ENCODE measurements around the gene SLC22A12.

The SLC22A12 gene

DNA sequence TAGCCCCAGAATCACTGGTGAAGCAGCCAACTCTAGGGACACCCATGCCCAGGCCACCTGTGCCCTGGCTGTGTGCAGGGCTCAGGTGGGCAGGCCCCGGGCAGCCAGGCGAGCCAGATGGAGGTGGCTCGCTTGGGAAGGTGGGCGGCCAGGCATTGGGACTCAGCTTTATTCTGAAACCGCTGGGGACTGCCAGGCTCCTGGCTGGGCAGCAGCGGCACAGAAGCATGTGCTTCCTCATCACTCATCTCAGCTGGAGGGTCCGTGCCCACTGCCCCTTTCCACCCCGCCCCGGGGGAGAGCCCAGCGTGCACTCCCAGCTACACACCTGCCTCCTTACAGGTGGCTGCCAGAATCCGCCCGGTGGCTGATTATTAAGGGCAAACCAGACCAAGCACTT, 27.1 kb upstream of the SLC22A12 start:
- FAIRE-seq, result no peak

DNA sequence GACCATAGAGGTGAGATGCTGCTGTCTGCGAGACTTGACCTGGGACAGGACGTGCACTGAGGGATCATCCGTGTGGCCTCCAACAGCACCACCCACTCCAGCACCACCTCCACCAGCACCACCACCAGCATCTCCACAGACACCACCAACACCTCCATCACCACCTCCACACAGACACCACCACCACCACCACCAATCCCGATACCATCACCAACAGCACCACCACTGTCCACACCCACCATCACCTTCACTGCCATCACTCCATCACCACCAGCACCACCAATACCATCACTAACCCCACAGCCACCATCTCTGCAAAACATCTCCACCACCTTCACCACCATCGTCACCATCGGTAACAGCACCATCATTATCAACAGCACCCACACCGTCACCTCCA, 26.6 kb upstream of the SLC22A12 start:
- FAIRE-seq, result no peak

DNA sequence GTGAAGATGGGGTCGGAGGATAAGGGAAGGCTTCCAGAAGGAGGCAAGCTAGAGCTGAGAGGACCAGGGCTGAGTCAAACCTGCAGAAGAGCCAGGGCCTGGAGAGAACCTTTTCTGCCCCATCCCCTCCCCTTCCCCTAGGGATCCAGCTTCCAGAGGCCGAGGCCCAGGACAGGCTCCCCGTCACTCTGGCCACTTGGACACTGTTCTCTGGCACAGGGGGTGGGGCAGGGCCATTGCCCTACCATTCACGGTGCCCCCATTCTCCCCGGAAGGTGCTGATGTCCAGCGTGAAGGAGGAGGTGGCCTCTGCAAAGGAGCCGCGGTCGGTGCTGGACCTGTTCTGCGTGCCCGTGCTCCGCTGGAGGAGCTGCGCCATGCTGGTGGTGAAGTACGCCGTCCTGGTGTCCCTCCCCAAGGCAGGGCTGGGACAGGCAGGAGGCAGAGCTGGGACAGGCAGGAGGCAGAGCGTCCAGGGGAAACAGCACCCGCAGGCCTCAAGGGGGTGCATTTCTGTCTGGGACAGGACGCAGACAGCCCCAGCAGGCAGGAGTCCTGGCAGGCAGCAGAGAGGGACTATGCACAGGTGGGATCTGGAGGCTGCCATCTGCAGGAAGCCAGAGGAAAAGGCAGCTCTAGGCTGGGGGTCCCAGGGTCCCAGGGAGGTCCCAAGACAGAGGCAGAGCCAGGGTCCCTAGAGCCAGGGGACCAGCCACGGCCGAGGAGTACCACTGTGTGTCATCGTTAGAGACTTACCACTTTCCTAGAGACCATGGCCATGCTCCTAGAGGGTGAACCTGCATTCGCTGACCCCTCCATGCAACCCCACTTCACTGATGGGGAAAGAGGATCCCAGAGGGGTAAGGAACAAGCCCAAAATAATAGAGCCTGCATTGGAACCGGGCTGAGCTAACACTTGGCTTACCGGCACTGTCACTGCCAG, 25.8 kb upstream of the SLC22A12 start:
- FAIRE-seq, result no peak

DNA sequence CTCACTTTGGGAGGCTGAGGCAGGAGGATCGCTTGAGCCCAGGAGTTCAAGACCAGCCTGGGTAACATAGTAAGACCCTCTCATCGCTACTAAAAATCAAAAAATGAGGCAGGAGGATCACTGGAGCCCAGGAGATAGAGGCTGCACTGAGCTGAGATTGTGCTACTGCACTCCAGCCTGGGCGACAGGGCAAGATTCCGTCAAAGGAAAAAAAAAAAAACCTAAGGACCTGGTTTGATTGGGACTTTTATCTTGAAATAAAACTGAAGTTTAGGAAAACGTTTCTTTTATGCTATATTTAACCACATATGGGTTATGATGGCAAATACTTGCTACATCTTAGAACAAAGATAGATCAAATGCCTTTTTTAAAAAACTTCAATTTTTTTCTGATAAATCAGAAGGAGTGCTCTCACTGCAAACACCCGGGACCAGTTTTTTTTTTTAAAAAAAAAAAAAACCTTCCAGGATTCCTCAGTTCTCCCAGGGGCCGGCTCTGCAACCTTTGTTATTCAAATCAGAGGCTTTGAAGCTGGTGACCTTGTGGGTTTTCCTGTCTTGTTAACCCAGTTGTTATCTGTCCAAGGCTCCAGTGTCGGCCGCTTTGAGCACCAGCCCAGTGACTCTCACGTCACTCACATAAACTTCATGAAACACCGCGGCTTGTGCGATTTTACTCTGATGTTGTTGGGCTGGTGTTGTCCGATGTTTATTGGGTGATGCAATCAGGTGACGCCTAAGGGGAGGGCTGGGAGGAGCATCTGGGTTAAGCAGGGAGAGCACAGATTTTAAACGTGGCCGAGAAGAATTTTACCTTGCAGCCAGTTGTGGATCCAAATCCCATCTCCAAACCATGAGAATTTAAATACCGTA, 24.7 kb upstream of the SLC22A12 start:
- FAIRE-seq, result peak; percentile 90

DNA sequence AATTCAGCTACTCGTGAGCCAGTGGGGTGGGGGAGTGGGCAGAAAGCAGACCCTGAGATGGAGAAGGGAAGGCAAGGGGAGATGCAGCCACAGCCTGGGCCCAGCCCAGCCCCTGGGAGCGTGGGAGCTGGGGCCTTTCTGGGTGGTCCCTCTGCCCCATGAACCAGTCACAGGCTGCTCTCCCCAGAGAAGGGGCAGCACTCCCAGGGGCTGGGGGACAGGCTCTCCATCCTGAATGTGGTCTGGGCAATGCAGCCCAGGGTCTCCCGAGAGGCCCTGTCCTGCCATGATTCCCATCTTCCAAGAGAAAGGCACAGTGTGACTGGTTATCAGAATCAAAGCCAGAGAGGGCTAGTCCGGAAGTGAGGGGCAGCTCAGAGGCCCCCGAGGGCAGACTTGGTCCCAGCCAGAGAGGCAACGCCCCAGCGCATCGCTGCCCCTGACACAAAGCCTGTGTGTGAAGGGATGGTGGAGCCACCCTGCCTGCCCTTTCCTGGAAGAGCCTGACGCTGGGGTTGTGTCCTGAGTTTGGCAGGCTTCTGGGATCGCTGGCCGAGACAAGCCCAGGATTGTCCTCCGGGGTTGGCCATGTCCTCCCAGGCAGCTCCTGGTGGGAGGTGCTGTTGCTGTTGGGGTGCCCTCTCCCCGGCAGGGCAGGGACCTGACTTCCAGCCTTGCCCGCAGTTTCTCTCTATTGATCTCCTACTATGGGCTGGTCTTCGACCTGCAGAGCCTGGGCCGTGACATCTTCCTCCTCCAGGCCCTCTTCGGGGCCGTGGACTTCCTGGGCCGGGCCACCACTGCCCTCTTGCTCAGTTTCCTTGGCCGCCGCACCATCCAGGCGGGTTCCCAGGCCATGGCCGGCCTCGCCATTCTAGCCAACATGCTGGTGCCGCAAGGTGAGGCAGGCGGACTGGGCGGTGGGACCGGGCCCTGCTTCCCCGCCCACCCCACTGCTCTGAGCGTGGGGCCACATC, 23.8 kb upstream of the SLC22A12 start:
- FAIRE-seq, result no peak

DNA sequence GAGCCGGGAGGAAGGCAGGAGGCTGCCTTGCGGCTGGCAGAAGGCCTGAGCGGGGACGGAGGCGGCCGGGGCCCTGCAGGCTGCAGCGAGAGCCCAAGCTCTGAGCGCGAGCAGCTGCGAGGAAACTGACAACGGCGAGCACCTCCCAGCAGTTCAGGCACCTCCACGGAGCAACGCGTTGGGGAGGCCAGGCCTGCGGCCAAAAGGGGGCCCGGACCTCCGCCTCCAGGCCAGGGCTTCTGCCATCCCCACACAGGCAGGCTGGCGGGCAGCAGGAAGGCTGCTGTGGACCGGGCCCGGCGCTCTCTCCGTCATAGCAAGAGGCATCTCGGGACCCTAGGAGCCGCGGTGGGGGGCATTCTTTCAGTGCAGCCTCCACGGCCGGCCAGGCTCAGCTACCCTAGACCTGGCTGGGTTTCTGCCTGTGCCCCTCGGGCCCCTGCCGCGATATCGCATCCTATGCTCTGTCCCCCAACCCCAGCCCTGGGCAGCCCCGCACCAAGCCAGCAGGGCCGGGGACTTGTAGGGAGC, 22.9 kb upstream of the SLC22A12 start:
- FAIRE-seq, result no peak

DNA sequence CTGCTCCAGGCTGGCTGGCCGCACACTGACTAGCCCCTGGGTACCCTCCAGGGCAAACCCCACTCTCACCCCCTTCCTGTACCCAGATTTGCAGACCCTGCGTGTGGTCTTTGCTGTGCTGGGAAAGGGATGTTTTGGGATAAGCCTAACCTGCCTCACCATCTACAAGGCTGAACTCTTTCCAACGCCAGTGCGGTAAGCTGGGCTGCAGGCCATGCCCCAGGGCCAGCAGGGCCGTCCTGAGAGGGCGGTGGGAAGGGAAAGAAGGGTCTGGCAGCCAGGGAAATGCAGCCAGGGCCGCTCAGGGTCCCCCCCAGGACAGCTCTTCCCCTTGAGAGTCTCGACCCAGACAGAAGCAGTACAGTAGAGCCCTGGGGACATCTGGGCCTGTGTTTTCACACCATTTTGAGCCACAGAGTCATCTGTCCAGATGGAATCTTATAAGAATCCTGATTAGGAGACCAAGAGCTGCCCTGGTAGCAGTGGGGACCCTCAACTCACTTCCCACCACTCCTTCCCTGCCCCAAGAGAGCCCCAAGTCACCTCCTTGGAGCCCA, 22.4 kb upstream of the SLC22A12 start:
- FAIRE-seq, result no peak

DNA sequence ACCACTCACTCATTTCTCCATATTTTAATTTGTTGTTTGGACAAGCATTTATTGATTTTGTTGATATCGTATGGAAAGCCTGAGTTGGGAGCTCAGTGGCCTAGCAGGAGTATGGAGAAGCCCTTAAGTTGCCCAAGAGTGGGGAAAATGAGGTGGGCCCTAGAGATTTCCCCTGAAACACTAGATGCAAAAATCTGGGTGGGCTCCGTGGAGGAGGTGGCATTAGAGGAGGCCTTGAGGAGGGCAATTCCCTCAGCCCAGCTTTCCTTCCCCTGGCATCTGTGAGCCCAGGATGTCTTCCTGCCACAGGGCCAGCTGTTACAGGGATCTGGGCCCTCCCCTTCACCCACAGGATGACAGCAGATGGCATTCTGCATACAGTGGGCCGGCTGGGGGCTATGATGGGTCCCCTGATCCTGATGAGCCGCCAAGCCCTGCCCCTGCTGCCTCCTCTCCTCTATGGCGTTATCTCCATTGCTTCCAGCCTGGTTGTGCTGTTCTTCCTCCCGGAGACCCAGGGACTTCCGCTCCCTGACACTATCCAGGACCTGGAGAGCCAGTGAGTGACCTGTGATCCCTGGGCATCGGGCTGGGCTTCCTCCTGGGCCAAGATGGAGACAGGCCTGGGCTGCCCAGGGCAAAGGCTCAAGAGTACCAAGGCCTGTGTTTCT, 21.6 kb upstream of the SLC22A12 start:
- no peak for FAIRE-seq

DNA sequence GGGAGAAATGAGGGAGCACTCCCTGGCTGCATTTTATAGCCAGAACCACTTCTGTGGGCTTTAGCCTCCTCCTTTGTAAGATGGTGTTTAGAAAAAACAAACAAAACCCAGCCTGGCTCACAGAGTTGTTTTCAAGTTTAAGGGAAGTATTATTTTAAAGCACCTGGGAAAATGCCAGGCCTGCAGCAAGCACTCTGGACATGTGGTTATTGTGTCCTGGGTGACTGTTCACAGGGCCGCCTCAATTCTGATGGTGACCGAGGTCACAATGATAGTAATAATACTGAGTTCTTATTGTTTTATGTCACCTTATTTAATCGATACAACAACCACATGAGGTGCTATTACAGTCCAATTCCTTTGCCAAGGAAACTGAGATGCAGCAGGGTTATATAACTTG, 20.7 kb upstream of the SLC22A12 start:
- no peak for FAIRE-seq

DNA sequence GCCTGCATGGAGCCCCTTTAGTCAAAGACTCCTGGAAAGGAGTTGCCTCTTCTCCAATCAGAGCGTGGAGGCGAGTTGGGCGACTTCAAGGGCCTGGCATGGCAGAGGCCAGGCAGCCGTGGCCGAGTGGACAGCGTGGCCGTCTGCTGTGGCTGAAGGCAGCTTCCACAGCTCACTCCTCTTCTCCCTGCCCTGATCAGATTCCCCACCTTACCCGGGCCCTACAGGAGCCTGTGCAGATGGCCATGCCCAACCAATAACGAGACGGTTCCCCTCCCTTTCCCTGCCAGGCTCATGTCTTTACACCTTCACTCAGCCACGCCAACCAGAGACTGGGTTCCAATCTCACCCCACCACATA, 20.0 kb upstream of the SLC22A12 start:
- no peak for FAIRE-seq

DNA sequence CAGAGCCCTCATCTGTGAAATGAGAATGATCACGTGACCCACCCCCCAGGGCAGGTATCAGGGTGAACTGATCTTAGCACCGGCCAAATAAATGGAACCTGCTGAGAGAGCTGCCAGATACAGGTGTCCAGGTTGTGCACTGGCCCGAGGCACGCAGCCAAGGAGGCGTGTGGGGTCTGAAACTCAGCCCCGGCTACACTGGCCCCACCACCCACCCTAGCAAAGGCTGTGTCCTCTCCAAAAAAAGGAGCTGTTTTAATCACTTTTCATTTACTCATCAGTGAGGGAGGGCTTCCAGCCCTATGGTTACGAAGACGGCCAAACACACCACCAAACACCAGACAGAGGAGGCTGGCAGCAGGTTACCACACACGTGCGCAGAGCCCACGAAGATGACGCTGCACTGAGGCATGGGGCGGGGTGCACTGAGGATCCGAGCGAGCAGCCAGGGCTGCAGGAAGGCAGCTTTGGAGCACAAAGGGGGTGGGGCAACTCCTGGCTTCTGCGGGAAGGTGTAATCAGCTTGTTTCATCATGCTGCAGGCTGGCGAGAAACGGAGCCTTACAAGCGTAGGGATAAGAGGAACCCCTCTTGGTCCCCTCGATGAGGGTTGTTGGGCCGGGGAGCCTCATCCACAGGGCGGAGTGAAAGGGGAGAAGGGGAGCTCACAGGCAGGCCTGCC, 19.5 kb upstream of the SLC22A12 start:
- no peak for FAIRE-seq

DNA sequence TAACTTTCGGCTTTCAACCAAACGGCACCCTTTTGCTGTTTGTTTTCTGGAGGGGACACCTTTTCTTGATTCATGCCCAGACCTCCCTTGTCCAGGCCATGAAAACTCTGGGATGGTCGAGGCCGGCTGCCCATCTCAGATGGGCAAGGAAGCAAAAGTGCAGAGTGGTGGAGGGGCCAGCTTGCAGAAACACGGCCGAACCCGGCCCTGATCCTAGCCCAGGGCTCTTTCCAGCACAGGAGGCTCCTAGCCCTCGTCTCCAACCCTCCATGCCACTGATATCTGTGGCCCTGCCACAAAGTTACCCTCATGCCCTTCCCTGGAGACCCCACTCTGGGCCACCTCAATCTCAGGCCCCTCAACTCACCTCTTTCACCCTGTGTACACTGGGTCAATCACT, 18.9 kb upstream of the SLC22A12 start:
- FAIRE-seq, result no peak

DNA sequence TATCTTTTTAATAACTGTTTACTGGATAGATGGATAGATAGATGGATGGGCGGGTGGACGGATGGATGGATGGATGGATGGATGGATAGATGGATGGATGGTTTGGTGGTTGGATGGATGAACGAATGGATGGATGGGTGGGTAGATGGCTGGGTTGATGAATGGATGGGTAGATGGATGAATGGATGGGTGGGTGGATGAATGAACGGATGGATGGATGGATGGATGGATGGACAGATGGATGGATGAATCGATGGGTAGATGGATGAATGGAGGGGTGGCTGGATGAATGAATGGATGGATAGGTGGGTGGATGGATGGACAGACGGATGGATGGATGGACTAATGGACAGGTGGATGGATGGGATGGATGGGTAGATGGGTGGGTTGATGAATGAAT, 13.8 kb upstream of the SLC22A12 start:
- FAIRE-seq, result no peak

DNA sequence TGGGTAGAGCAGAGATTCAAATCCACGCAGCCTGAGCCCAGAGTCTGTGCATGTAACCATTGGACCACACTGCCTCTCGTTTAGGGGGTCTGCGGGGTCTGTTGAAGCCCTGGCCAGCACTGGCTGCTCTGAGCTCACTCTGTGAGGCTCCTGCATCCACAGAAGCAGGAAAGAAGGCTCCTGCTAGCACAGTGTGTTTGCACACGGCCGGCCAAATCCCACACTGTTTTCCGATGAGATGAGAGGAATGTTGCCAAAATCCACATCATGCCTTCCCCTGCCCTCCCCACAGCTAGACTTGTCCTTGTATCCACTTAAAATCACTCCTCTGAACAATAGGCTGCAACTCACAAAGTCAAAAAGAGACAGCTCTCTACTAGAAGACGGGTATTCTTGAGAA, 10.6 kb upstream of the SLC22A12 start:
- no peak for FAIRE-seq

DNA sequence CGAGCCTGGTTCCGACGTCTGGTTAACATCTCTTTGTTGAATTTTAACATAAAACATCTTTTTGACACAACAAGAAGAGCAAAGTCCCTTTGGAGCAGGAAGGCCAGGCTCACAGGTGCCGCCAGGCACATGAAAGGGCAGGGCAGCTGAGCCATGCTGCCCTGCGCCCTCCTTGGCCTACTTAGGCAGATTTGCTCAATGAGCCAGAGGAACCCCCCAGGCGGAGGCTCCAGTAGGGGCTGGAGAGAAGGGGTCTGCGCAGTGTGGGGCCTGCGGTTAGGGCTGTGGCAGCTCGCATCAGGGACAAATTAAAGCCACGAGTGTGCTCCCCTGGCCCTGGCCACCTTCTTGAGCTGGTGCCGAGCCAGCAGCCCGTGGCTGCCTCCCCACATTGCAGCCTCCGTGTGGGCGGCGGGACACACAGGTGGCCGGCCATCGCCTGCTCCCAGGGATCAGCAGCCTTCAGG, 9.9 kb upstream of the SLC22A12 start:
- FAIRE-seq, result no peak

DNA sequence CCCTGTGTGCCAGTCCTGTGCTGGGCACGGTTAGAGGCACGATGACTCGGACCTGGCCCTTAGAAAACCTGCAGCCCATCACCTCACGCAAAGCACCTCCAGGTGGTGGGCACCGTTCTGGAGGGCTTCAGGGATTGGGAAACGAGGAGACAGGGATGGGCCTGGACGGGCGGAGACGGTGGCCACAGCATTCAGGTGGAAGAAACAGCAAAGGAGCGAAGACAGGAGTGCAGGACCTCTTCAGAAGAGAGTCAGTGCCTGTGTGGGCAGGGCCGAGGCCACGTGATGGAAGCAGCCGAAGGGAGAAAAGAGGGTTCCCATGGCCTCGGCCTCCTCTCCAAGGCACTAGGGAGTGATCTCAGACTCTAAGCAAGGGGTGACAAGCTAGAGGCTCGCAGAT, 8.1 kb upstream of the SLC22A12 start:
- no peak for FAIRE-seq

DNA sequence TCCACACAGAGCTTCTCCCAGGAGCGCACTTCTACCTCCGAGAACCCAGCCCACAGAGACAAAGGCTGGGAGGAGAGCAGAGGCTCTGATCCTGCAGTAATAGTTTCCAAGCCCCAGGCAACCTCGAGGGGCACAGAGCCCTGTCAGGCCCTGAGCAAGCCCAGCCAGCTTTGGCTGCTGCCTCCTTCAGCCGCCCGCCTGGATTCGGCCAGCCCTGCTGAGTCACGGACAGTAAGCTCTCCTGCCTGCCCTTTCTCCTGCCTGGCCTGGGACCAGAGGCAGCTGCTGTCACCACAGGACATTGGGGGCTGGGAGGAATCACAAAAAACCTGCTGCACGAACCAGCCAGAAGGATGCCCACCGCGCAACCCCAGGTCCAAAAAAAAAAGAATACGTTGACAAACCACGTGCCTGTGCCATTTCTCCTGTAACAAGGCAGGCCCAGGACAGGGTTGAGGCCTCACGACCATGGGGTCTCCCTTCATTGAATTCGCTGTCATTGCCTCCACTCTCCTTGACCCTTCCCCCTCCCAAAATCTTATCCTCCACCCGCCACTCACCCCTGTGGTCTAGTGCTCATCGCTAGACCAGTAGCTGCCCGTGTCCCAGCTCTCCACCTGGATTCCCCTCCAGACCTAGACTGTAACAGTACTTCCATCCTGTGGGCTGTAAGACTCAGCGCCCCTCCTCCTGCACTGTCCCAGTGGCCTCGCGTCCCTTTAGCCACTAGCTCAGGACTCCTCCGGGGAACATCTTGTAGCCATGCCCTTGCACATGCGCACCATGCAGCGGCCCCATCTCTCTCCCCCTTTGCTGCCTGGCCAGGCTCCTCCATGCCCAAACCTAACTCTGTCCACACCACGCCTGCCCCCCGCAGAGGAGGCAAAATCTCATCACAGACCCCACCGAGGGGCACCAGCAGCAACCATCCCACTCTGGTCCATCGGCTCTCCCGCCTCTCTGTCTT, 7.4 kb upstream of the SLC22A12 start:
- no peak for FAIRE-seq

DNA sequence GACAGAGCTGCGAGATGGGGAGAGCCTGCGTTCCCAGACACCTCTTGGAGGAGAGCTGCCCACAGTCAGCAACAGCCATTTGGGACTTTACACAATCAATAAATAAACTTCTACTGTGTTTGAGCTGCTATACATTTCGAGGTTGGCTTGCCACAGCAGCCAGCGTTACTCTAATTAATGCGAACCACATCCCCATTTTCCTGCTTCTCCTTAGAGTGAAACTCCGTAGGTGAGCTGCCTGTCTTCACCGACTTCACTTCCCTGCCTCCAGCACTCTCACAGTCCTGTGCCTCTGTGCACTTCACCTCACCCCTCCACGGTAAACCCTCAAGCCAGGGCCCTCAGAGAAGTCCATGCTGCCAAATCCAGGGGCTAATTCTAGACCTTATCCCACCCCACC, 5.9 kb upstream of the SLC22A12 start:
- FAIRE-seq, result no peak

DNA sequence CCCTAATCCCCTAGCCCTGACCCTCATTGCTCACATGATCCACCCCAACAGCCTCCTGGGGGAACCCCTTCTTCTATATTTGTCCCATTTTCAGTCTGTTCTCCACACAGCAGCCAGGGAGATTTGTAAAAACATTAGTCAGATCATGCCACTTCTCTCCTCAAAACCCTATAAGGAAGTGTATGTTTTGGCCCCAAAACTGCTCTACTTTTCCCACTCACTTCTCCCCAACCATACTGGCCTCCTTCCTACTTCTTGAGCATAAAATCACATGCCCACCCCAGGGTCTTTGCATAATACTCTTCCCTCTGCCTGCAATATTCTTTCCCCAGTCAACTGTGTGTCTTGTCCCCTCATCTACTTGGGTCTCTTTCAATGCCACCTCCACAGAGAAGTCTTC, 4.7 kb upstream of the SLC22A12 start:
- FAIRE-seq, result no peak

DNA sequence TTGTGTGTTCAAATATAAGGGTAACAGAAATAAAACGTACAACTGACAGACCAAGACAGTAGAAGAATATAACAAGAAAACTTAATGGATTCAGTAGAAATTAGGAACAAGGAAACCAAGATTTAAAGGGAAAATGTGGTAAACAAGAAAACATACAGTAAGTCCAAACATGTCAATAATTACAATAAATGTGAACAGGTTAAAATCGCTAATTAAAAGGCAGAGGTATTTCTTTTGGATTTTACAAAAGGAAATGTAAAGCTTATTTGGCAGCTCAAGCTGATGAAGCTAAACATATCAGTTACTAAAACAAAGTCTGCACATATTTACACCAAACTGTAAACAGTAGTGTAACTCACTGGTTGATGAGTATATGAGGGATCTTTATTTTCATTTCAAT, 2.3 kb upstream of the SLC22A12 start:
- FAIRE-seq, result no peak
